ENCODE measurements around the gene PM20D2. TPM values are rescaled to one million over a fixed set of nuclear protein-coding genes. Genes with fewer than 3 reads are reported as not detected.

Gene PM20D2
- total and polyA plus RNA-seq, 2 of the 13 experiments (the other 11 are each of a cell fraction or from before 2014, with no cell fraction given) = 13.3 to 26.3 TPM

GRCh38 chr6:89146718-89147700 is 1.2 kb downstream of the PM20D2 start:
- Histone ChIP-seq H3K4me3 (replicated peaks in 1 of 3; ENCODE audit: insufficient read depth in 1 of 3, low read depth in 2 of 3, low read length in 3 of 3) (peak overlapping the region; percentile 76 to 77 (median 77)), H3K9me3 (ENCODE audit: low read length) (no peaks in the 10 kb centered on the region), H4K20me1 (ENCODE audit: insufficient read depth, low read length) (no peaks in the 10 kb centered on the region), H3K4me2 (ENCODE audit: low read depth, low read length) (peak overlapping the region; percentile 77), H3K9ac (ENCODE audit: insufficient read depth, low read depth, low read length) (peak overlapping the region; percentile 88), H3K4me1 (ENCODE audit: insufficient read depth, low read length) (peaks cover 44% of the 10 kb centered on the region), H3K79me2 (ENCODE audit: insufficient read depth, low read length) (peaks cover 28% of the 10 kb centered on the region), H3K36me3 (replicated peaks in 1 of 2; ENCODE audit: control insufficient read depth in 1 of 2, insufficient read depth in 2 of 2, low read length in 2 of 2) (no peaks in the 10 kb centered on the region; a peak in 1 of 5 replicates), H3K27me3 (ENCODE audit: control insufficient read depth in 1 of 2, insufficient read depth in 2 of 2, low read length in 2 of 2) (no peaks in the 10 kb centered on the region; a peak in 2 of 5 replicates), H3K27ac (ENCODE audit: extremely low read length, insufficient read depth, low read length) (peak overlapping the region; percentile 79), H2AFZ (ENCODE audit: low read length) (no peak overlapping the region)
- intact Hi-C loops (cut with micrococcal nuclease; ENCODE audit: unreplicated experiment) = loop anchor here (5.0 kb wide), 1 partner anchor 65 kb away; the partner anchor contains the start of gene PNRC1
- 46% methylated on average over 16 of the region's 26 CpGs for WGBS (ENCODE audit: low lambda C conversion rate)
- ATAC-seq (peak; percentile 80), DNase-seq (ENCODE audit: low spot score) (peak; percentile 35), FAIRE-seq (no peak)
- TF ChIP-seq TFDP2 (CRISPR knock-in tag; IDR thresholded peaks at IDR 0.05) (0 out of 2 replicates have a peak, but pooled peaks have one; percentile 24), NFE2L2 (IDR thresholded peaks at IDR 0.05; ENCODE audit: low read length) (no peak), TAF1 (CRISPR knock-in tag; IDR thresholded peaks at IDR 0.05) (no peak), ZNF546 (CRISPR knock-in tag; conservative IDR thresholded peaks at IDR 0.05) (no peak), FOSL2 (CRISPR knock-in tag; IDR thresholded peaks at IDR 0.05) (0 out of 2 replicates have a peak, but pooled peaks have one; percentile 3), ZNF816 (CRISPR knock-in tag; IDR thresholded peaks at IDR 0.05; ENCODE audit: borderline replicate concordance) (peak; percentile 11; the same call in 1 of the 2 replicates), LCORL (IDR thresholded peaks at IDR 0.05) (no peak), LCORL (CRISPR knock-in tag; IDR thresholded peaks at IDR 0.05) (peak; percentile 1; the same call in 1 of the 2 replicates), ZEB1 (IDR thresholded peaks at IDR 0.05; ENCODE audit: insufficient replicate concordance, low read depth) (peak; percentile 10), ARID3A (IDR thresholded peaks at IDR 0.05; ENCODE audit: low read depth, low read length) (0 out of 2 replicates have a peak, but pooled peaks have one; percentile 11), PLSCR1 (CRISPR knock-in tag; IDR thresholded peaks at IDR 0.05; ENCODE audit: borderline replicate concordance) (no peak; the same call in 1 of the 2 replicates)
- in situ Hi-C loops (cut with HindIII; ENCODE audit: extremely low pct_ligation_motif_present, low pct_unique_long_range_greater_than_20kb) = no loop called here
- BruUV-seq (replicated peaks) = TSS peak; percentile 68
- ChIA-PET CTCF (ENCODE audit: low intra/inter-chr PET ratio, low total read pairs) (no interaction called here), POLR2A (interaction anchor here (1.3 to 2.4 kb wide), 7 partner anchors 8 to 164 kb away, joined by 3 to 15 read pairs (median 6); partner anchors contain the start of genes PNRC1 and SRSF12)

Data from HepG2 (cell line).